Stimulated activated naive CD4-positive, alpha-beta T cell (primary cell): ENCODE results near the gene APLP2.
"Not testable (repeated sequence)": the region's sequence is repeated elsewhere in the genome, so short reads cannot be mapped to it uniquely, and the experiment has no call there.

Source experiments
- DNase-seq, 6 experiments: peaks; one replicate each; lab custom pipeline; 2025; lab: John Stamatoyannopoulos, UW

The APLP2 gene

GRCh38 chr11:130061017-130061416 lies 8.7 kb upstream of the APLP2 start:
- DNase-seq, result no peak

GRCh38 chr11:130062026-130062425 lies 7.7 kb upstream of the APLP2 start:
- DNase-seq, result no peak

- DNase-seq, result no peak
Observed at GRCh38 chr11:130063451-130063850, 6.2 kb upstream of the APLP2 start.

GRCh38 chr11:130064596-130064995 lies 5.1 kb upstream of the APLP2 start:
- DNase-seq, result no peak

- DNase-seq, result no peak
Observed at GRCh38 chr11:130066338-130066737, 3.4 kb upstream of the APLP2 start.

- no peak for DNase-seq
Observed at GRCh38 chr11:130068546-130068985, 1.1 kb upstream of the APLP2 start.

- DNase-seq, result peak; percentile 35 to 86 (median 78)
Observed at GRCh38 chr11:130068986-130069658, 572 bp upstream of the APLP2 start.

- DNase-seq, result peak; percentile 9 to 51 (median 44)
Observed at GRCh38 chr11:130070109-130070845, 583 bp downstream of the APLP2 start.

- no peak for DNase-seq
Observed at GRCh38 chr11:130070846-130071200, 1.1 kb downstream of the APLP2 start.

- DNase-seq, result no peak
Observed at GRCh38 chr11:130071211-130071712, 1.6 kb downstream of the APLP2 start.

- DNase-seq, result no peak
Observed at GRCh38 chr11:130074736-130075135, 5.0 kb downstream of the APLP2 start.

- no peak for DNase-seq
Observed at GRCh38 chr11:130076778-130077481, 7.2 kb downstream of the APLP2 start.

GRCh38 chr11:130077671-130078070 lies 8.0 kb downstream of the APLP2 start:
- DNase-seq, result no peak

GRCh38 chr11:130078080-130078479 lies 8.4 kb downstream of the APLP2 start:
- no peak for DNase-seq

GRCh38 chr11:130085671-130086290 lies 16.1 kb downstream of the APLP2 start:
- no peak for DNase-seq

- no peak for DNase-seq
Observed at GRCh38 chr11:130086669-130087068, 17.0 kb downstream of the APLP2 start.

- DNase-seq, result no peak
Observed at GRCh38 chr11:130087294-130087926, 17.7 kb downstream of the APLP2 start.

- DNase-seq, result no peak
Observed at GRCh38 chr11:130088217-130088616, 18.5 kb downstream of the APLP2 start.

- no peak for DNase-seq
Observed at GRCh38 chr11:130088919-130089673, 19.4 kb downstream of the APLP2 start.

GRCh38 chr11:130089674-130090073 lies 20.0 kb downstream of the APLP2 start:
- no peak for DNase-seq

- not testable (repeated sequence) for DNase-seq
Observed at GRCh38 chr11:130090517-130090916, 20.8 kb downstream of the APLP2 start.
